ENCODE results near the gene NMD3.

- TF ChIP-seq CTCF (IDR thresholded peaks at IDR 0.05), result no peak
- TF ChIP-seq POLR2A (IDR thresholded peaks at IDR 0.05), result no peak
These were observed 21.2 kb upstream of the NMD3 start for GRCh38 chr3:161199926-161200325.

Measured in lower leg skin (tissue), 3 donors.